GM12878 (cell line): ENCODE results near the gene BEND7. TPM values are rescaled to one million over a fixed set of nuclear protein-coding genes. Genes with fewer than 3 reads are reported as not detected.

Experiments used
- ATAC-seq: fragments of 200-7000 bp; cut with Tn5 transposase; 3 replicates; pipeline ENCODE4 v1.9.1; 2020; ENCODE audit warnings: mild to moderate bottlenecking, moderate library complexity
- BruUV-seq: library from RNA; stranded (reverse); fragments of 400-500 nt; replicated peaks from 2 replicates; lab custom pipeline; 2021; lab: Mats Ljungman, UMichigan
- CTCF ChIA-PET: fragments of 300-600 bp; sonication (Branson Sonifier 250); formaldehyde crosslinking; extraction: SDS; loops from one replicate; lab custom pipeline; 2021; ENCODE audit warnings: inconsistent platforms; lab: Yijun Ruan, JAX
- POLR2A ChIA-PET: fragments of 350-600 bp; formaldehyde crosslinking; extraction: SDS; loops from one replicate; lab custom pipeline; 2021; ENCODE audit warnings: inconsistent platforms; lab: Charles Lee
- RAD21 ChIA-PET: fragments of 300-600 bp; sonication (Branson Sonifier 250); formaldehyde crosslinking; loops from one replicate; lab custom pipeline; 2023; ENCODE audit warnings: antibody characterized with exemption; ENCODE audit not compliant: unreplicated experiment; lab: Charles Lee
- SMC1A ChIA-PET: fragments of 300-600 bp; sonication (Branson Sonifier 250); formaldehyde crosslinking; loops from one replicate; lab custom pipeline; 2023; ENCODE audit not compliant: unreplicated experiment, uncharacterized antibody; lab: Charles Lee
- DNase-seq: peaks from one replicate; pipeline ENCODE4 v3.0.0-alpha.2; 2011; ENCODE audit warnings: low read depth, low spot score
- FAIRE-seq: peaks from 3 replicates; lab custom pipeline; 2011; peaks lifted over from hg19 to GRCh38; lab: Jason Lieb, UNC
- H2AFZ ChIP-seq: 2 replicates; pipeline ENCODE4 v1.6.0; 2011; ENCODE audit warnings: low read depth, low read length, control low read depth; ENCODE audit not compliant: control insufficient read depth
- H3K27ac ChIP-seq: 2 replicates; pipeline ENCODE4 v1.5.1; 2011; ENCODE audit warnings: control low read depth; ENCODE audit not compliant: control insufficient read depth, insufficient read depth
- H3K27me3 ChIP-seq, 2 experiments: replicated peaks in 1 of 2; 2 replicates each; pipeline versions ENCODE4 v1.6.0 to v1.6.1; 2011; ENCODE audit warnings: low read length in 1 of 2; ENCODE audit not compliant: control insufficient read depth in 2 of 2, insufficient read depth in 2 of 2
- H3K36me3 ChIP-seq, 2 experiments: 2 replicates each; pipeline ENCODE4 v1.5.1; 2011; ENCODE audit warnings: low read length in 1 of 2; ENCODE audit not compliant: control insufficient read depth in 2 of 2, insufficient read depth in 2 of 2
- H3K4me1 ChIP-seq: 2 replicates; pipeline ENCODE4 v1.6.1; 2011; ENCODE audit warnings: mild to moderate bottlenecking, low read length, moderate library complexity, mixed read lengths; ENCODE audit not compliant: control insufficient read depth, insufficient read depth
- H3K4me2 ChIP-seq: 2 replicates; pipeline ENCODE4 v1.6.0; 2011; ENCODE audit warnings: control low read depth; ENCODE audit not compliant: control insufficient read depth, insufficient read depth
- H3K4me3 ChIP-seq: fragments of 200-600 bp; sonication (generic); 2 replicates; pipeline ENCODE4 v1.5.1; 2016
- H3K79me2 ChIP-seq: 2 replicates; pipeline ENCODE4 v1.6.0; 2011; ENCODE audit warnings: low read length; ENCODE audit not compliant: control insufficient read depth, insufficient read depth
- H3K9ac ChIP-seq: 2 replicates; pipeline ENCODE4 v1.8.0; 2011; ENCODE audit warnings: low read length, control low read depth, mixed read lengths; ENCODE audit not compliant: control insufficient read depth, insufficient read depth
- H3K9me3 ChIP-seq: replicated peaks from 3 replicates; pipeline ENCODE4 v1.5.1; 2011; ENCODE audit warnings: mild to moderate bottlenecking, low read length; ENCODE audit not compliant: control insufficient read depth, insufficient read depth
- H4K20me1 ChIP-seq: 2 replicates; pipeline ENCODE4 v1.6.0; 2011; ENCODE audit not compliant: control insufficient read depth, insufficient read depth
- GABPA ChIP-seq: IDR thresholded peaks from 2 replicates; pipeline ENCODE4 v1.6.1; 2014; ENCODE audit warnings: antibody characterized with exemption, low read depth, mild to moderate bottlenecking, inconsistent platforms
- POLR2AphosphoS2 ChIP-seq: IDR thresholded peaks from 2 replicates; pipeline ENCODE4 v1.6.1; 2011; ENCODE audit warnings: low read depth, mild to moderate bottlenecking, low read length, improper control_type of control experiment, moderate library complexity
- RFX5 ChIP-seq: IDR thresholded peaks from 2 replicates; pipeline ENCODE4 v1.6.1; 2011; ENCODE audit warnings: low read depth, low read length, improper control_type of control experiment
- SREBF2 ChIP-seq: IDR thresholded peaks from 2 replicates; pipeline ENCODE4 v1.6.1; 2012; ENCODE audit warnings: mild to moderate bottlenecking, low read length
- TCF12 ChIP-seq: IDR thresholded peaks from 2 replicates; pipeline ENCODE4 v1.6.1; 2011; ENCODE audit warnings: low read depth, mild to moderate bottlenecking, low read length
- TCF7 ChIP-seq: IDR thresholded peaks from 2 replicates; pipeline ENCODE4 v1.6.1; 2014; ENCODE audit warnings: antibody characterized with exemption, borderline replicate concordance
- WRNIP1 ChIP-seq: IDR thresholded peaks from 2 replicates; pipeline ENCODE4 v1.6.1; 2011; ENCODE audit warnings: low read depth, low read length, improper control_type of control experiment, borderline replicate concordance
- WGBS: methylation state at CpG from one replicate; pipeline ENCODE4 v1.1.6; 2016; ENCODE audit warnings: low lambda C conversion rate; ENCODE audit not compliant: insufficient replicate concordance, insufficient coverage; ENCODE audit errors: missing lambda C conversion rate; 5-methylcytosine and 5-hydroxymethylcytosine counted together
- in situ Hi-C: fragments of 300-500 bp; cut with MboI; formaldehyde crosslinking; loops from 9 replicates; pipeline ENCODE4 v1.14.3; 2018; ENCODE audit warnings: mixed read lengths
- intact Hi-C: fragments of 100-400 bp; cut with micrococcal nuclease; formaldehyde crosslinking; loops from one replicate; pipeline ENCODE4 v1.14.2; 2022; ENCODE audit not compliant: unreplicated experiment
- polyA plus RNA-seq, 11 experiments: library from polyadenylated mRNA; depleted of rRNA in 4 of 11; unstranded in 6 of 11; stranded (reverse) in 5 of 11; fragments of >200 nt; fragmentation: Nextera tagmentation in 4 of 11; fragmentation: Illumina TruSeq in 1 of 11; extraction: Ambion mirVana in 4 of 11; extraction: Trizol in 1 of 11; gene quantifications; 1 replicate in 1 of 11; 2 replicates in 10 of 11; pipeline versions ENCODE4 v1.2.1 to v1.2.3, GENCODE V29; 2011 to 2016; ENCODE audit warnings: inconsistent platforms in 2 of 11, missing spikeins in 2 of 11, low read depth in 1 of 11
- total RNA-seq, 4 experiments: library from RNA; depleted of rRNA in 3 of 4; stranded (reverse); fragments of >200 nt in 3 of 4; fragmentation: Illumina TruSeq in 1 of 4; extraction: Trizol in 1 of 4; gene quantifications; 2 replicates each; pipeline versions ENCODE4 v1.2.1 to v1.2.3, GENCODE V29; 2013 to 2021
- TF ChIP-seq, protein P1 (sequence below): IDR thresholded peaks from 2 replicates; pipeline ENCODE4 v1.6.1; 2011; ENCODE audit warnings: mild to moderate bottlenecking, low read depth, low read length, moderate library complexity; ENCODE audit not compliant: insufficient replicate concordance
- TF ChIP-seq, protein P2 (sequence below): IDR thresholded peaks from 2 replicates; pipeline ENCODE4 v1.6.1; 2012; ENCODE audit warnings: low read depth, low read length, improper control_type of control experiment

Gene BEND7
- total and polyA plus RNA-seq, 10 of the 15 experiments (the other 5 are each of a cell fraction or from before 2014, with no cell fraction given) = not detected

DNA sequence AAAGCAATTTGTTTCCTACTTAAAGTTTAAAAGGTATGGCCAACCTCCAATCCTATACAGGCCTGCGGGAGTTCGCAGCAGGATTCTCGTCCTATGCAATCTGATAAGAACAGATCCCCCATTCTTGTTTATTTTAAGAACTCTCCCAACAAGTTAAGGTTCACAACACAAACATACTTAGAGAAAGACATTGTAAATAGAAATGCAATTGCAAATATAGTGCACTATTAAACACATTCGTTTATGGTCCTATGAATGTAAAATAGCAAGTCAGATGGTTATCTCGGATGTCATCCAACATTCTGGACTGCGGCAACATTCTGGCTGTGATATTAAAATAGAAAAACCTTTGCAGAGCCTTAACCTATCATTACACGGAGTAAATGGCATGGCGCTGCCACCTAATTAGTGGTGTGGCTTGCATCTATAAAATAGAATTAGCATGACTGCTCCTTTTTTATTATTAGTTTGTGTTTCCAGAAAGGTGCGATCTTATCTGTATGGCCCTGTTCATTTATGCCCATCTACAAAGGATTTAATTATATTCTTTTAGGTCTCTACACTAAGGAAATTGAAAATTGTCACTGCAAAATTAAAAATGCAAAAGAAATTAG, 37.0 kb downstream of the BEND7 start:
- Histone ChIP-seq H3K27me3 (peaks cover 2 to 5% of the 10 kb centered on the region in 2 experiments; a peak in 2 of 4 replicates), H3K4me1 (no peaks in the 10 kb centered on the region), H3K36me3 (no peaks in the 10 kb centered on the region), H3K9me3 (no peaks in the 10 kb centered on the region), H3K79me2 (no peaks in the 10 kb centered on the region), H3K9ac (no peak overlapping the region), H3K4me2 (no peak overlapping the region), H4K20me1 (no peaks in the 10 kb centered on the region), H3K4me3 (no peak overlapping the region), H3K27ac (no peak overlapping the region), H2AFZ (no peak overlapping the region)
- ChIA-PET CTCF (no interaction called here), POLR2A (no interaction called here), SMC1A (no interaction called here), RAD21 (no interaction called here)
- intact Hi-C loops (no loop called here), in situ Hi-C loops (no loop called here)
- no peak for TF ChIP-seq WRNIP1
- BruUV-seq = no TSS peak
- WGBS = 45% methylated on average over 9 of the region's 9 CpGs
- DNase-seq (no peak), FAIRE-seq (no peak), ATAC-seq (no peak)

DNA sequence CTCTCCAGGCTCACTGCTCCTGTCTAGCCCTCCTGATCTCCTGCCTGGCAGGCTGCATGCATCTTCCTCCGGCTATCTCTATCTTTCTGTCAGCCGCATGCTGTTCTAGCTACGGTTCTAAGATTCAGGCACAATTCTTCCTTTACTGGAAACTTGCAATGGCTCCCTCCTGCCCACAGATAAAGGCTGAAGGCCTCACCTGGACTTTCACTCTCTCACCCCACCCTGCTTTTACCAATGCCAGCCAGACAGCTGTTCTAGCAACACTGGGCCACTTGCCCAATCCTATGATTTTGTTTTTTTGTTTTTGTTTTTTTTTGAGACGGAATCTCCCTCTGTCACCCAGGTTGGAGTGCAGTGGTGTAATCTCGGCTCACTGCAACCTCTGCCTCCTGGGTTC, 38.3 kb downstream of the BEND7 start:
- H3K4me3 ChIP-seq = no peak overlapping the region
- no TSS peak for BruUV-seq
- no peaks in the 10 kb centered on the region for H3K9me3 ChIP-seq
- no peak for TF ChIP-seq POLR2AphosphoS2
- TF ChIP-seq, protein P1, sequence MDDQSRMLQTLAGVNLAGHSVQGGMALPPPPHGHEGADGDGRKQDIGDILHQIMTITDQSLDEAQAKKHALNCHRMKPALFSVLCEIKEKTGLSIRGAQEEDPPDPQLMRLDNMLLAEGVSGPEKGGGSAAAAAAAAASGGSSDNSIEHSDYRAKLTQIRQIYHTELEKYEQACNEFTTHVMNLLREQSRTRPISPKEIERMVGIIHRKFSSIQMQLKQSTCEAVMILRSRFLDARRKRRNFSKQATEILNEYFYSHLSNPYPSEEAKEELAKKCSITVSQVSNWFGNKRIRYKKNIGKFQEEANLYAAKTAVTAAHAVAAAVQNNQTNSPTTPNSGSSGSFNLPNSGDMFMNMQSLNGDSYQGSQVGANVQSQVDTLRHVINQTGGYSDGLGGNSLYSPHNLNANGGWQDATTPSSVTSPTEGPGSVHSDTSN = no peak
- no peak for TF ChIP-seq RFX5
- TF ChIP-seq, protein P2, sequence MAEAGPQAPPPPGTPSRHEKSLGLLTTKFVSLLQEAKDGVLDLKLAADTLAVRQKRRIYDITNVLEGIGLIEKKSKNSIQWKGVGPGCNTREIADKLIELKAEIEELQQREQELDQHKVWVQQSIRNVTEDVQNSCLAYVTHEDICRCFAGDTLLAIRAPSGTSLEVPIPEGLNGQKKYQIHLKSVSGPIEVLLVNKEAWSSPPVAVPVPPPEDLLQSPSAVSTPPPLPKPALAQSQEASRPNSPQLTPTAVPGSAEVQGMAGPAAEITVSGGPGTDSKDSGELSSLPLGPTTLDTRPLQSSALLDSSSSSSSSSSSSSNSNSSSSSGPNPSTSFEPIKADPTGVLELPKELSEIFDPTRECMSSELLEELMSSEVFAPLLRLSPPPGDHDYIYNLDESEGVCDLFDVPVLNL = no peak
- no peak for TF ChIP-seq GABPA
- TF ChIP-seq TCF12 = no peak
- TF ChIP-seq SREBF2 = no peak
- no peak for TF ChIP-seq TCF7
- RAD21 ChIA-PET = no interaction called here
- SMC1A ChIA-PET = interaction anchor here (0.7 kb wide), 1 partner anchor 110 kb away, joined by 3 read pairs; no protein-coding TSS in a partner anchor
- no peak for DNase-seq
- H4K20me1 ChIP-seq = no peaks in the 10 kb centered on the region
- WGBS = 62% methylated on average over 5 of the region's 5 CpGs
- CTCF ChIA-PET = no interaction called here
- no peak for FAIRE-seq
- H2AFZ ChIP-seq = no peak overlapping the region
- POLR2A ChIA-PET = no interaction called here
- intact Hi-C loops = no loop called here
- H3K4me2 ChIP-seq = no peak overlapping the region
- no peaks in the 10 kb centered on the region for H3K36me3 ChIP-seq
- in situ Hi-C loops = no loop called here
- no peak overlapping the region for H3K27ac ChIP-seq
- H3K9ac ChIP-seq = no peak overlapping the region
- no peaks in the 10 kb centered on the region for H3K4me1 ChIP-seq
- ATAC-seq = no peak
- peaks cover 2 to 5% of the 10 kb centered on the region in 2 experiments; a peak in 2 of 4 replicates for H3K27me3 ChIP-seq
- H3K79me2 ChIP-seq = no peaks in the 10 kb centered on the region
